GM21576 (cell line): ENCODE results near the gene NCEH1.
"Not testable (repeated sequence)": the region's sequence is repeated elsewhere in the genome, so short reads cannot be mapped to it uniquely, and the experiment has no call there.

Experiments
- ATAC-seq: cut with Tn5 transposase; IDR thresholded peaks from one replicate; pipeline ENCODE4 v1.9.1; 2021; ENCODE audit warnings: mild to moderate bottlenecking, moderate library complexity; ENCODE audit not compliant: unreplicated experiment

Gene NCEH1

DNA sequence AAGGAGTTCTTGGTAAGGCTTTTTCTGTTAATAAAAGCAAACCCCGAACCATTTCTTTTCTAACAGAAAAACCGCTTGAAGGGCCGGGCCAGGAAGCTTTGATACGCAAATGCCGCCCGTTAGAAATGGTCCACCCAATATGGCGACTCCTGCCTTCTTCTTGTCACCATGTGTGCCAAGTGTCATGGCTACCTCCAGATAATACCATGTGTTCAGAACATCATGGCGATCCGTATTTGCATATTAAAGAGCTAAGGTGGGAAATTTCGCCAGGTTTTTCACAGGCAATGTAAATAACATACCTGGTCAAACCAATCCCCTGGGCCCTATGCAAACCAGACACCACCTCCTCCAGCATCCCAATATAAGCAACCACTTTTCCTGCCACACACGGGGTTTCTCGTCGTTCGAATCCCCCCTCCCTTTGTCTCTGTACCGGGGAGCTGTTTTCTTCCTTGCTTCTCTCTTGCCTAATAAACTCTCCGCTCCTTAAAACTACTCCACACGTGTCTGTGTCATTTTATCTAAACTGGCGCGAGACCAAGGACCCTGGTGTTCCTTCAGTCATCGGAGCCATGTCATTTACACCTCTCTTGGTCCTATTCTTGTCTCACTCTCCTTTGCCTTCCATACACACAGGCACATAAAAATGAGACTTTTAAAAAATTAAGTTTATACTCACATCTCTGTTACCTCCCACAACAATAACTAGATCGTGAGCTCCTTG is 34.5 kb downstream of the NCEH1 start:
- ATAC-seq, result no peak

DNA sequence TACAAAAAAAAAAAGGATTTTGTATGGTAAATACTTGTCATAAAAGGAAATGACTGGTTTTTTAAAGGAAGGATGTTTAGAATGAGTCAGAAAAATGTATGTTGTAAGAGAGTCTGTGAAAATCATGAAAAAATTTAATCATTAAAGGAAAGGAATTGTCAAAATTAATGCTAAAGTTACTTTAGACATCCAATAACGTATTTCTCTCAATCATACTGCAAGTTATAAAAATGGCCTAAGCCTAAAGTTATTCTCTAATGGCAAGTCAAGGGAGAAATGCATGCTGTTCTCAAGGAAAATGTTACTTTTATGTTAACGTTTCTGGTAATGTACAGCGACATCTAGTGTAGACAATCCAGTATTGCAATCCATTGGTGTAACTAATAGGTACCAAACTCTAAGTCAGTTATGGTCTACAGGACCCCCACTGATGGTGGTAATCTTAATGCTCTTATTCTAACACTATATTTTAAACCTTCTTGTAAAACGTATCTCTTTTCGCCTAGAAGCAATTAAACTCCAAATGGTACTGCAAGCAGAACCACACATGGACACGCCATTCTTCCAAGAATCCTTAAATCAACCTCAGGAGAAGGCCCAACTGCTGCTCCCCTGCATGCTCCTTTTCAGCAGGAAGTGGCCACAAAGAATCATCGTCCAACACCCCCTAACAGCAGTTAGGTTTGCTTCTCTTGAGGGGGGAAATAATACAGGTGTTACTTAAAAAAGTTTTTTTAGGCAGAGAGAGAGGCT is 35.2 kb downstream of the NCEH1 start:
- ATAC-seq, result no peak

DNA sequence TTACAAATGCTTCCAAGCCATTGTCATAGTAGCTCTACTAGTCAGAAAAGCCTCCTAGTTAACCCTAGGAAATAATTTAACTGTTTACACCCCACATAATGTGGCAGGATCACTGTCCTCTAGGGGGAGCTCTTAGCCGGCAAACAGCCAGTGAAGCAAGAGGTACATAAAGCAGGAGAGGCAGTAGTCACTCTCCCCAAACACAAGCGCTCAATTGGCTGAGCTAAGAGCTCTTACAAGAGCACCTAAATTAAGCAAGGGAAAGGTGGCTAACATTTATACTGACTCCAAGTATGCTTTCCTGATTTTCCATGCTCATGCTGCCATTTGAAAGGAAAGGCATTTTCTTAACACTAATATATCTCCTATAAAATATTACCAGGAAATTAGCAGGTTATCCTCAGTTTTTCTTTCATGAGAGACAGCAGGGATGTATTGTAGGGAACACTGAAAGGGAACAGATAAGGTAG is 37.6 kb downstream of the NCEH1 start:
- peak; percentile 86 for ATAC-seq

DNA sequence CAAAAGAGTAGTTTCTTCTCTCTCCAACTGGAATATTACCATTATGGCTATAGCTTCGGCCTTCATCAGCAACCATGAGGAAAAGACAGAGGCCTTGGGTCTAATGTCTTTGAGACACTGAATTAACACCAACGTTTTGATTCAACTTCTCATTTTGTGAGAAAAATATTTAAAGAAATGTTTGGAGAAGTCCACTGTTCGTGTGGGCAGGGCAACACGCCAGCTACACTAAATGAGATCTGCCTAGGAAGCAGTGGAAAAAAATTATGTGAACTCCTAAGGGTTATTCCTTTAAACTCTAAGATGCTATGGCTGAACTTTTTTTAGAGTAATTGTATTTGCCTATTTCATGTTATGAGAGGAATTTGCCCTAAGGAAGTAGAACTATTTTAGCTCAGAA is 41.8 kb downstream of the NCEH1 start:
- ATAC-seq, result no peak

DNA sequence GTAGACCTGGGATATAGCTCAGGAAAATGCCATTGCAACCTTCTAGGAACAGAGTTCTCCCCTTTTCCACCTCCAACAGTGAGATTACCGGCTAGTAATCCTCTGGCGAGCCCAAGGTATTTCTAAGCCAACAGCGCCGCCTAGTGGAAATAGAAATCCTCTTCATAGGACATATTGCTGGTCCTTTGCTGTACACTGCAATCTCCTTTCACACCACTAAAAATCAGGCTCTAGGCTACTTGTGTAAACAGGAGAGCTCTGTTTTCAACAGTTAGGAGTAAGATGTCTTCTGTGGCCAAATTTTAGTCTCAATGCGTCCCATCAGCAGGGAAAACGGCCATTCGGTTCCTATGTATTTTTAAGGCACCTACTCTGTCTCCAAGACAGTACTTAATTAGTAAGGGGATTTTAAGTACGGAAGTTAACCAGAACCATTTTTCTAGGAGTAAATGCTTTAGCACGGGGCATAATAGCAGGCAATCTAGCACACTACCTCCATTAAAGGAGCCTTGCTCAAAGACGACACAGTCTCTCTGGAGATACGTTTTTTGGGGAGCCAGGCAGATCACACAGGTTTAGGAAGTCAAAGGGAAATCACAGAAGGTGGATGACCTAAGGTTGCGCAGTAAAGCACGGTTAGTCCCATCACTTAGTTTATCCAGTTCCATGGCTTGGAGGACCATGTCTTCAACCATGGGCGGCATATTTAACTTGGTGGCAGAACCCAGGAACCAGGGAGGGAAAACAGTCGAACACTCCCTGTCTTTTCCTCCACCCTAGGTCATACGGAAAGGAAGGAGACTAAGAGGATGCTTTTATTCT is 43.8 kb downstream of the NCEH1 start:
- ATAC-seq, result peak; percentile 98

DNA sequence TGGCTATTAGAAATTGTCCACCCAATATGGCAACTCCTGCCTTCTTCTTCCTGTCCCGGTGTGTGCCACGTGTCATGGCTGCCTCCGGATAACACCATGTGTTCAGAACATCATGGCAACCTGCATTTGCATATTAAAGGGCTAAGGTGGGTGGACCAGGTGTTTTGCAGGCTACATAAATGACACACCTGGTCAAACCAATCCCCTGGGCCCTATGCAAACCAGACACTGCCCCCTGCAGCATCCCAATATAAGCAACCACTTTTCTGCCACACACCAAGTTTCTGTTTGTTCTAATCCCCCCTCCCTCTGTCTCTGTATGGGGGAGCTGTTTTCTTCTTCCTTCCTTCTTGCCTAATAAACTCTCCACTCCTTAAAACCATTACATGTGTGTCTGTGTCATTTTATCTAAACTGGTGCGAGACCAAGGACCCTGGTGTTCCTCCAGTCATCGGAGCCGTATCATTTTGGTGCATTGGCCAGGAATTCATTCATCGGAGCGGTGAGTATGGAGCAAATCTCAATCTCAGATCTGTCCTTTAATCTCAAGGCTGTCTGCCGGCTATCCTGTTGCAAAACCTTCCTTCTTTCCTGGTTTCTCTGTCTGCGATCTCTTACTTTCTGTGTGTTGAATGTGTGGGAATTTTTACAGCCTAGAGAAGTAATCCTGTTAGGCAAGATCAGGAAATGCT is 44.5 kb downstream of the NCEH1 start:
- ATAC-seq, result no peak

DNA sequence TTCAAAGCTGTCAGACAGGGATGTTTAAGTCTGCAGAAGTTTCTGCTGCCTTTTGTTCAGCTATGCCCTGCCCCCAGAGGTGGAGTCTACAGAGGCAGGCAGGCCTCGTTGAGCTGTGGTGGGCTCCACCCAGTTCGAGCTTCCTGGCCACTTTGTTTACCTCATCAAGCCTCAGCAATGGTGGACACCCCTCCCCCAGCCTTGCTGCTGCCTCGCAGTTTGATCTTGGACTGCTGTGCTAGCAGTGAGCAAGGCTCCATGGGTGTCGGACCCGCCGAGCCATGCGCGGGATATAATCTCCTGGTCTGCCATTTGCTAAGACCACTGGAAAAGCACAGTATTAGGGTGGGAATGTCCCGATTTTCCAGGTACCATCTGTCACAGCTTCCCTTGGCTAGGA is 45.4 kb downstream of the NCEH1 start:
- not testable (repeated sequence) for ATAC-seq

DNA sequence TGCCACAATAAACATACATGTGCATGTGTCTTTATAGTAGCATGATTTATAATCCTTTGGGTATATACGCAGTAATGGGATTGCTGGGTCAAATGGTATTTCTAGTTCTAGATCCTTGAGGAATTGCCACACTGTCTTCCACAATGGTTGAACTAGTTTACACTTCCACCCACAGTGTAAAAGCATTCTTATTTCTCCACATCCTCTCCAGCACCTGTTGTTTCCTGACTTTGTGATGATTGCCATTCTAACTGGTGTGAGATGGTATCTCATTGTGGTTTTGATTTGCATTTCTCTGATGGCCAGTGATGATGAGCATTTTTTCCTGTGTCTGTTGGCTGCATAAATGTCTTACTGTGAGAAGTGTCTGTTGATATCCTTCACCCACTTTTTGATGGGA is 50.4 kb downstream of the NCEH1 start:
- not testable (repeated sequence) for ATAC-seq

DNA sequence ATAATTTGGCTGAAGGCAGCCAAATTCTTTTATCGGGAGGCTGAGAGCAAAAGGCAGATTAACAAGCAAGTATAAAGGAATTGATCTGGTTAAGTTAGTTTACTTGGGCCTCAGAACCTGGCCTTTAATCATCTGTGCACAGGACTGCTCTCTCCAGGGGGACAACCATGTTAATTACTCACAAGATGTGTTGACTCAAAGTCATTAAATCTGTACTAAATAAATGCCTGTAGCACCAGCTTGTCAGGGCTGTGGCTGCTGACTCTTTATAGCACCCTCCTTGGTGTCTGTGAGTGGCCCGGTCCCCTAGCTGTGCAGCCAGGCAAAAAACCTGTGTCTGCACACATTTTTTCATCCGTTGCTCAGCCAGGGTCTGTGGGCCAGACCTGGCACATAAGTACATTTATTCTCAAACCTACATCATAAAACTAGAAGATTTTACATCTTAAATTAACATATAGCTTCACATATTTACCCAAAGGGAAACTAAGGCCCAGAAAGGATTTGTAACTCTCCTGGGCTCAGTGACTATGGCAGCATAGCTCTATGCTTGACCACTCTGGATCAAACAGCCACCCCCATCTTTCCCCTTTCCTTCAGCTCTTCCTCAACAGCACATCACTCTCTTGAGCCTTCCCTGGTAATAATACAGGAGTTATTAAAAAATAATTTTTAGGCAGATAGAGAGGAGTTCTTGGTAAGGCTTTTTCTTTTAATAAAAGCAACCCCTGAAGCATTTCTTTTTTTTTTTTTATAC is 51.4 kb downstream of the NCEH1 start:
- no peak for ATAC-seq

DNA sequence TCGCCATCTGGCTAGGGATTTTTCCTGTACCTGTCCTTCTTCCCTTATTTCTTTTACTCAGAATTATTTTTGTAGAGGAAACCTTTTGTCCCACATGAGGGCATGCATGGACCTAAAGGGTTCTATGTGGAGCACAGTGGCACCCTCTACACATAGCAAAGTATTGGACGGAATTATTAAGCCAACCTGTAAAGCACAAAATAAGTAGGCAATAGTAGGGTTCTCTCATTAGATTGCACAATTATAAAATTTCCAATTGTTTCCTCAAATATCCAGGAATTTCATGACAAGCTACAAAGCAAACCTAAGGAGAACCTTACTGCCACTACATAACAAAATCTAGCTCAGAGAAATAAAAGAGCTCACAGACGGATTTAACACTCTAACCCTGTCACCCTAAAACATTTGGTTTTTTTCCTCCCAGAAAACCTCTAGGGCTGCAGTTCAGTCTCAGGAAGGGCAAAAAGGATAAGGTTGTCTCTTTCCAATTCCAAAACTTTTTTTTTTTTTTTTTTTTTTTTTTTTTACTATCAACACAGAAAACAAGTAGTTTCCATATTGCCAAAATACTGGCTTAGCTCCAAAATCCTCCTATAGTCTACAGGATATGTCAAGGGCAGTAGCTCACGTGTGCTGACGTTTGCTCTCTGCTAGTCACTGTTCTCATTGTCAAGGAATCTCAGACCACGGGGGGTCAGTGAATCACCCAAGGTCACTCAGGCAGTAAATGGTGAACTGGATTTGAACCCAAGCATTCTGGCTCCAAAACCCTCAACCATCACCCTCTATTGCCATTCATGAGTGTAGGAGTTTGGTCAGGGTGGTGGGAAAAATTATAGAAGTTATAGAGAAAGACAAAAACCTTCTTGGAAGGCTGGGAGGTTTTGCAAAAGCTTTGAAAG is 52.3 kb downstream of the NCEH1 start:
- no peak for ATAC-seq

DNA sequence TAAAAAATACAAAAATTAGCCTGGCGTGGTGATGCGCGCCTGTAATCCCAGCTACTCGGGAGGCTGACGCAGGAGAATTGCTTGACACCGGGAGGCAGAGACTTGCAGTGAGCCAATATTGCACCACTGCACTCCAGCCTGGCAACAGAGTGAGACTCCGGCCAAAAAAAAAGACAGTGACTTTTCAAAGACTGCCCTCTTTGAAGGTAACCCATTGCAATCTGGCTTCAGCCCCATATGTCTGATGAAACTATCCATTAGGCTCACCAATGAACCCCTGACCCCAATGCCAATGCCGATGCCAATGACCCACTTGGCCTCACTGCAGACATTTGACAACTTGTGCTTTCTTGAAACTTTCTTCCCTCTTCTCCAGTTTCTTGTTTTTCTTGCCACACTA is 54.3 kb downstream of the NCEH1 start:
- no peak for ATAC-seq

DNA sequence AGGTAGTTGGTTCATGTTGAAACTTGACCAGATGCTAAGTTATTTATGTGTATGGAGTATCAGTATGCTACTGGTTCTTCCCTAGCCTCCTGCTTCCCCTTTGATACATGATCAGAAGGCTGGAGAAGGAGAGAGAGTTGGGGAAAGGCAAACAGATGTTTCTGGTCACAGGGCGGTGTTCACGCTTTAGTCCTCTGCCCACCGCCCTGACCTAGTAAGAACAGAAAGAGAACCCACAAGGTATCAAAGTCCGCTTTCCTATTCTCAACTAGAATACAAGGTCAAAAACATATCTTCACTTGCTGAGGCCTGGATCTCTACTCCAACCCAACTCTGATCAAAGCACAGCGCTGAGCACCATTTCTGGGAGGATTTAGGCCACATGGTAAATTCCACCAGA is 55.5 kb downstream of the NCEH1 start:
- ATAC-seq, result no peak

DNA sequence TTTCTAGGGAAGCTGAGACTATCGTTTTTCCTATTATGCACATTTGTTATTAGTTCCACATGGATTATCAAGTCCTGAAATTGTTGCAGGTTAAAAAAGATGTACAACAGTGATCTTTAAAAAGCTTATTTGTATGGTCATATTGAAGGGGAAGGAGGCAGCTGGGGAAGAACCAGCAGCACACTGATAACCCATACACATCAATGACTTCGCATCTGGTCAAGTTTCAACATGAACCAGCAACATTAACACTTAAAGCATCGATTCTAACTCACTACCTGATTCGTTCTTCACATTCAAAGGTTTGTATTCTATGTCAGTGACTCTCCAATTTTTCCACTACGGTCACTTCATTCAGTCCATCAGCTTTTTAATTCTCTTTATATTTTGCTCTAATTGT is 56.4 kb downstream of the NCEH1 start:
- no peak for ATAC-seq

DNA sequence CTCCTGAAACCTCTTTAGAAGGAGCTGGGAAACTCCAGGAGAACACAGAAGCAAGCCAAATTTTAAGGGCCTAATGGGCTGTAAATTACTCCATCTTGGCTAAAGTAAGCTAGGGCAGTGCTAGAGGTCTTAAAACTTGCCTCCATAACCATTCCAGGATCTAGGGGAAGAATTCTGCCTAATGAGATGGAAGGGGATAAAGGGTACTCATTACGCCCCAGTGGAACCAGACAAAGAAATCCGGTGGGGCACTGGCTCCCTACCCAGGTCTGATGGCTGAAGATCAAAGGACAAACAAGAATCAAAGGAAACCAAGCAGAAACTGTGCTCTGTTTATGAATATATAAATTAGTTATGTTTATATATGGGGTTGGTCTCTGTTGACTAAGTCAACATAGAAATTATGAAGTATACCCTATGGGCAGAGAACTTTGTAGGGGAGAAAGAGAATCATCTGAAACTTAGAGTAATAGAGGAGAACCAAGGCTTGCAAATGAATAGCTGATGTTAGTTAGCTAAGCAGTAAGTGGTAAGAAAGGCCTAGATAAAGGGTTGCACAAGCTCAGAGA is 57.8 kb downstream of the NCEH1 start:
- no peak for ATAC-seq

DNA sequence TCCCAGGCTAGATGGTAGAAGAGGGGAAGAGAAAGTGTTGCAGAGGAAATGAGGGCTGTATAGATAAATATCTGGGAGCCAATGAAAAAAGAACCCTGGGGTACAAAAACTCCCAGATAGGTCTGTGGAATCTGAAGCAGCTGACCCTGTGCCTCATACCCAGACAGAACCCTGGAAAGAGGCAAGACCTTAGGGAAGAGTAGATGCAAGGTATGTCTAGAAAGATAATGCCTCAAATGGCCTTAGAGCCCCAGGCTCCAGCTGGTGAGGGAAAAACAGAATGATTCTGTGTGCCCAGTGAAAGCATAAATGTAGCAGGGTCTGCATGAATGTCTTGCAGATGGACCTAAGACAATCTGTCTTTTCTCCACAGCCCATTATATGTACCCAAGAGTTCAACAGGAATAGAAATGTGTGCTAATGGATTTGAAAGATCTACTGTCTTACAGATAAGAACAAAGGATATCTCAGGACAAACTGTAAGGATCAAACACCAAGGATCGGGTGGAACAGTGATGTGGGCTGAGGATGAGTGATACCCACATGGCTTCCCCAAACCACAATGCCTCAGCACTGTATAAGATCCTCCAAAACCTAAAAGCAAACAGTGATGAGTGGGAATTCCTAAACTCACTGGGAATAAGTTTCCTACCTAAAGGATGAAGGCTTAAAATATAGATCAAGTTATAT is 58.8 kb downstream of the NCEH1 start:
- no peak for ATAC-seq

DNA sequence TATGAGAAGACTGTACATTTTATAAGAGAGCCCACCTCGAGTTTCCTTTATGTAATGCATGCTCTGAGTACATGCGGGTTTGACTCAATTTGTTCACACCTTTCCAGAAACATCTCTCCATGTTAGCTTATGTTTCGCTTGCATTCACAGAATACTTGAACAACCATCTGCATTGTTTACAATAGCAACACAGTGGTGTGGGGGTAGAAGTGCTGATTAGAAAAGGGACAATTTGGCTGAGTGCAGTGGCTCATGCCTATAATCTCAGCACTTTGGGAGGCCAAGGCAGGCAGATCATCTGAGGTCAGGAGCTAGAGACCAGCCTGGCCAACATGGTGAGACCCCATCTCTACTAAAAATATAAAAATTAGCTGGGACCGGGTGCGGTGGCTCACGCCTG is 60.9 kb downstream of the NCEH1 start:
- ATAC-seq, result no peak

DNA sequence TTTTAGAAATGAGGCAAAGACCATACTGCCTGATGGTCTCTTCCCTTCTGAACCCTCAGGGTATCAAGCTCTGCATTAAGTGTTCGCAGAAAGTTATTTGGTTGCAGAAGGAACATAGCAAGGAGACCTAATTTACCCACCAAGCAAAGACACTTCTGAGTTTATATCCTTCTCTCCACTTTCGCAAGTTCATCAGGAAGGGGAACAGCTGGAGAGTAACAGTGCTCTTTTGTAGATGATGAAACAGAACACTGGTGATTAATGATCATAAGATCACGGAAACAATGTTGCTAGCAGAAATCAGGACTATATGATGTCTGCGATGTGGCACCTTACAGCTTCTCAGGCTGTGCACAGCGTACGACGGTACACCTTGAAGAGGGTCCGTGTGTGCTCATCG is 62.1 kb downstream of the NCEH1 start:
- ATAC-seq, result no peak

DNA sequence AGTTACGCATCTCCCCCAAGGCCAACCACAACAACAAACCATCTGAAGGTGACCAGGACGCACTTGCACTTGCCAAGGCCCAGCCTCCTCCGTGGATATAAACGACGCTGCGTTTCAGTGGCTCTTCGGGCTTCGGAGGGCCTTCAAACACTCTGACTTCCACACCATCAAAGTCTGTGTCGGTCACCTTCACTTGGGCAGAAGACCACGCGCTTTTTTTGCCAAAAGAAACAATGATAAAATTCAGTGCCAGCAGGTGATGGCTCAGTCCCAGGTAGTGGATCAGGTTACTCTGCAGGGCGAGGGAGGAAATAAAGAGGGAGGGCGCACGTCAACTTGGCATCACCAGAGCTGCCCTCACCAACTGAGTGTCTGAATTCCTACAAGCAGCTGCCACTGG is 63.0 kb downstream of the NCEH1 start:
- no peak for ATAC-seq
